Measurements from ENCODE around the gene ATP11A. TPM values are rescaled to one million over a fixed set of nuclear protein-coding genes. Genes with fewer than 3 reads are reported as not detected.

The ATP11A gene
- total and polyA plus RNA-seq, 10 of the 15 experiments (the other 5 are each of a cell fraction or from before 2014, with no cell fraction given): 1.4 to 69.6 (median 14.4) TPM

DNA sequence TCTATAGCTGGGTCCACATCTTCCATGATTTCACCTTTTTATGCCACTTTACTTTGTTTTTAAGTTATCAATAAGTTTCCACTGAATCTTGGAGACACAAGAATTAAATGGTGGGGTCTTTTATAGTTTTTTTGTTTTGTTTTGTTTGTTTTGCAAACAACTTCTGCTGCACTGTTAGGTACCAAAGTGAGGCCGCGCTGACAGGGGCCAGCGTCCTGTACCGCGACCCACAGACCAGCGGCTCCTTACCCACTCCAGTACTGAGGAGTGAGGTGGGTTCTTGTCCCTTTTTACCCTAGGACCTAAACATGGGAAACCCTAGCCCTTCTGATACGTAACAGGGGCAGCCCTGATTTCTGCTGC is 203.3 kb downstream of the ATP11A start (continued):
- TF ChIP-seq SIX5 (IDR thresholded peaks at IDR 0.05; ENCODE audit: low read depth, low read length, severe bottlenecking) (no peak), RUNX3 (IDR thresholded peaks at IDR 0.05; ENCODE audit: low read length) (no peak), STAT3 (IDR thresholded peaks at IDR 0.05; ENCODE audit: low read depth, low read length) (no peak), TARDBP (IDR thresholded peaks at IDR 0.05; ENCODE audit: borderline replicate concordance) (no peak), CEBPB (IDR thresholded peaks at IDR 0.05; ENCODE audit: borderline replicate concordance in 1 of 2, low read depth in 2 of 2, low read length in 2 of 2) (no peak), CREB1 (IDR thresholded peaks at IDR 0.05; ENCODE audit: low read depth) (no peak), SPI1 (IDR thresholded peaks at IDR 0.05; ENCODE audit: borderline replicate concordance, insufficient read depth, low read depth, low read length) (no peak), CHD4 (IDR thresholded peaks at IDR 0.05) (no peak), MXI1 (IDR thresholded peaks at IDR 0.05; ENCODE audit: low read depth, low read length) (no peak), TCF3 (IDR thresholded peaks at IDR 0.05; ENCODE audit: borderline replicate concordance, insufficient read depth, low read depth, low read length) (no peak), ZBED1 (IDR thresholded peaks at IDR 0.05; ENCODE audit: borderline replicate concordance) (no peak)
- TF ChIP-seq, protein P1, sequence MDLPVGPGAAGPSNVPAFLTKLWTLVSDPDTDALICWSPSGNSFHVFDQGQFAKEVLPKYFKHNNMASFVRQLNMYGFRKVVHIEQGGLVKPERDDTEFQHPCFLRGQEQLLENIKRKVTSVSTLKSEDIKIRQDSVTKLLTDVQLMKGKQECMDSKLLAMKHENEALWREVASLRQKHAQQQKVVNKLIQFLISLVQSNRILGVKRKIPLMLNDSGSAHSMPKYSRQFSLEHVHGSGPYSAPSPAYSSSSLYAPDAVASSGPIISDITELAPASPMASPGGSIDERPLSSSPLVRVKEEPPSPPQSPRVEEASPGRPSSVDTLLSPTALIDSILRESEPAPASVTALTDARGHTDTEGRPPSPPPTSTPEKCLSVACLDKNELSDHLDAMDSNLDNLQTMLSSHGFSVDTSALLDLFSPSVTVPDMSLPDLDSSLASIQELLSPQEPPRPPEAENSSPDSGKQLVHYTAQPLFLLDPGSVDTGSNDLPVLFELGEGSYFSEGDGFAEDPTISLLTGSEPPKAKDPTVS (IDR thresholded peaks at IDR 0.05; ENCODE audit: low read depth, low read length): no peak

Data from GM12878 (cell line).